ENCODE data around the gene FAM47E. TPM values are rescaled to one million over a fixed set of nuclear protein-coding genes. Genes with fewer than 3 reads are reported as not detected.
A peak's percentile ranks its signal among the peaks of the same experiment; 100 is the strongest.

Gene FAM47E
- total RNA-seq, 1 experiment from 2014 or later: 1.0 TPM

- intact Hi-C loops (cut with micrococcal nuclease): no loop called here
- ChIA-PET CTCF (interaction anchor here (1.2 to 1.9 kb wide), 2 partner anchors 9 to 11 kb away, joined by 3 to 5 read pairs; no protein-coding TSS in a partner anchor), POLR2A (interaction anchor here (0.6 to 2.4 kb wide), 11 partner anchors 8 to 938 kb away, joined by 3 to 18 read pairs (median 3); partner anchors contain the start of genes NUP54 and STBD1)
- Mint-ChIP-seq H3K36me3 (ENCODE audit: insufficient read depth, unreplicated experiment) (no peaks in the 10 kb centered on the region), H3K4me3 (ENCODE audit: unreplicated experiment) (no peak overlapping the region), H3K4me1 (ENCODE audit: insufficient read depth, unreplicated experiment) (peaks cover 28% of the 10 kb centered on the region), H3K9me3 (ENCODE audit: unreplicated experiment) (no peaks in the 10 kb centered on the region), H3K27me3 (ENCODE audit: insufficient read depth, unreplicated experiment) (no peaks in the 10 kb centered on the region), H3K27ac (ENCODE audit: low read depth, unreplicated experiment) (peak overlapping the region; percentile 68)
- DNase-seq (ENCODE audit: unreplicated experiment): peak; percentile 85
- TF ChIP-seq CTCF (IDR thresholded peaks at IDR 0.05; ENCODE audit: unreplicated experiment): no peak
- no TSS peak for BruUV-seq (replicated peaks)
Observed at GRCh38 chr4:76219299-76220055, 32.0 kb upstream of the FAM47E start.

DNA sequence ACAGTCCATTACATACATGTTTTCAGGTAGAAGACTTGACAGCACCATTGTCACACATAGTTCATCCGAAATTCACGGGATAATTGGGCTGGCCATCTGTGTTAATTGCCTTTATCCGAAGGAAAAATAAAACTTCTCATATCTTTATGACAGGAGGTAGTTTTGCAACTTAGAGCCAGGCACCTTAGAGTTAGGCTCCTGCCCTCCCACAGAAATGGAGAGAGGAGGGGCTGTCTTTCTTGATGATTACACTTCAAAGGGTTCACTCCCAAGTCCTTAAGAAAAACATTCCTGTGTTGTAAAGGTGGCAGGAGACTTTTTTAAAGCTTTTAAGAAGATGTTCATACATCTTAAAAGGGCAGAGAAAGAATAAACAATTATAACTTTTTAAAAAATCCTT is 27.4 kb upstream of the FAM47E start:
- ChIA-PET POLR2A (interaction anchor here (1.1 kb wide), 1 partner anchor 9 kb away, joined by 3 read pairs; no protein-coding TSS in a partner anchor), CTCF (interaction anchor here (1.1 kb wide), 1 partner anchor 14 kb away, joined by 3 read pairs; no protein-coding TSS in a partner anchor)
- no peak for TF ChIP-seq CTCF (IDR thresholded peaks at IDR 0.05; ENCODE audit: unreplicated experiment)
- no peak for DNase-seq (ENCODE audit: unreplicated experiment)
- BruUV-seq (replicated peaks): no TSS peak
- no peaks in the 10 kb centered on the region for H3K27me3 Mint-ChIP-seq (ENCODE audit: insufficient read depth, unreplicated experiment)
- H3K4me3 Mint-ChIP-seq (ENCODE audit: unreplicated experiment): no peak overlapping the region
- no peaks in the 10 kb centered on the region for H3K36me3 Mint-ChIP-seq (ENCODE audit: insufficient read depth, unreplicated experiment)
- H3K27ac Mint-ChIP-seq (ENCODE audit: low read depth, unreplicated experiment): no peak overlapping the region
- peaks cover 7% of the 10 kb centered on the region for H3K9me3 Mint-ChIP-seq (ENCODE audit: unreplicated experiment)
- intact Hi-C loops (cut with micrococcal nuclease): no loop called here
- H3K4me1 Mint-ChIP-seq (ENCODE audit: insufficient read depth, unreplicated experiment): peaks cover 5% of the 10 kb centered on the region

GRCh38 chr4:76226418-76226817 is 25.1 kb upstream of the FAM47E start:
- ChIA-PET CTCF (interaction anchor here (0.6 to 1.0 kb wide), 2 partner anchors 25 to 93 kb away, joined by 3 read pairs; partner anchors contain the start of gene FAM47E), POLR2A (interaction anchor here (1.9 kb wide), 1 partner anchor 10 kb away, joined by 6 read pairs; no protein-coding TSS in a partner anchor)
- intact Hi-C loops (cut with micrococcal nuclease): no loop called here
- Mint-ChIP-seq H3K9me3 (ENCODE audit: unreplicated experiment) (peaks cover 10% of the 10 kb centered on the region), H3K4me1 (ENCODE audit: insufficient read depth, unreplicated experiment) (peaks cover 6% of the 10 kb centered on the region), H3K4me3 (ENCODE audit: unreplicated experiment) (no peak overlapping the region), H3K27me3 (ENCODE audit: insufficient read depth, unreplicated experiment) (no peaks in the 10 kb centered on the region), H3K27ac (ENCODE audit: low read depth, unreplicated experiment) (no peak overlapping the region), H3K36me3 (ENCODE audit: insufficient read depth, unreplicated experiment) (no peaks in the 10 kb centered on the region)
- no peak for TF ChIP-seq CTCF (IDR thresholded peaks at IDR 0.05; ENCODE audit: unreplicated experiment)
- no TSS peak for BruUV-seq (replicated peaks)
- no peak for DNase-seq (ENCODE audit: unreplicated experiment)

DNA sequence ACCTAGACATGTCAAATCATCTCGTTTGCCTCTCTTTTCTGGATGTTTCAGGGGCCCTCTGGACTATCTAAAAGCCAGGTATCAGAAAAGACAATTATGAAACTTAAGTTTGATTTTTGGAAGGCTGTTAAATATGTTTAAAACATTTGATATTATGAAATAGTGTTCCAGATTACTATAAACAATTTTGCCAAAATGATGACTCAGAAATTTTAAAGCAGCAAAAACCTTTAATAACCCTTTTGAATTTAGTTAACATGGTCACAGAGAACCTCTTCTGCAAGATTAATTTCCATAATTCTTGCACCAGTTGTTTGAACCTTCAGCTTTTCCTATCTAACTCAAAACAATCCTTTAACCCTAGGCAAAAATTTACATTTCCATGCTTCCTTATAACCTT is 18.8 kb upstream of the FAM47E start:
- Mint-ChIP-seq H3K4me3 (ENCODE audit: unreplicated experiment) (peak overlapping the region; percentile 48), H3K36me3 (ENCODE audit: insufficient read depth, unreplicated experiment) (no peaks in the 10 kb centered on the region), H3K27me3 (ENCODE audit: insufficient read depth, unreplicated experiment) (no peaks in the 10 kb centered on the region), H3K27ac (ENCODE audit: low read depth, unreplicated experiment) (peak overlapping the region; percentile 83), H3K4me1 (ENCODE audit: insufficient read depth, unreplicated experiment) (peaks cover 46% of the 10 kb centered on the region), H3K9me3 (ENCODE audit: unreplicated experiment) (peaks cover 15% of the 10 kb centered on the region)
- ChIA-PET CTCF (interaction anchor here (0.5 to 0.6 kb wide), 2 partner anchors 479 to 1054 kb away, joined by 4 to 5 read pairs; no protein-coding TSS in a partner anchor), POLR2A (interaction anchor here (0.8 to 7.8 kb wide), 7 partner anchors 8 to 74 kb away, joined by 3 to 69 read pairs (median 4); partner anchors contain the start of genes SCARB2 and STBD1)
- no TSS peak for BruUV-seq (replicated peaks)
- intact Hi-C loops (cut with micrococcal nuclease): no loop called here
- peak; percentile 34 for DNase-seq (ENCODE audit: unreplicated experiment)
- TF ChIP-seq CTCF (IDR thresholded peaks at IDR 0.05; ENCODE audit: unreplicated experiment): no peak

All from MCF 10A (cell line).